Liver (tissue), 9 donors: ENCODE results near the gene CD164L2. TPM values are rescaled to one million over a fixed set of nuclear protein-coding genes. Genes with fewer than 3 reads are reported as not detected.

ENCODE experiments used
- DNase-seq: peaks from one replicate; pipeline ENCODE4 v3.0.0-alpha.2; 2017; ENCODE audit warnings: low spot score
- H3K27ac ChIP-seq, 2 donors: one replicate each; pipeline ENCODE4 v1.7.0; 2013; ENCODE audit warnings: inconsistent platforms in 2 of 2, low read length in 2 of 2, control low read depth in 1 of 2, low read depth in 1 of 2, mild to moderate bottlenecking in 1 of 2
- H3K27me3 ChIP-seq, 4 donors: one replicate each; pipeline versions ENCODE4 v1.6.1 to v1.7.0; 2013; ENCODE audit warnings: low read length in 3 of 4, inconsistent platforms in 1 of 4, mild to moderate bottlenecking in 1 of 4, moderate library complexity in 1 of 4; ENCODE audit not compliant: control insufficient read depth in 4 of 4, insufficient read depth in 4 of 4
- H3K36me3 ChIP-seq, 4 donors: one replicate each; pipeline versions ENCODE4 v1.6.1 to v1.7.0; 2013; ENCODE audit warnings: low read length in 3 of 4, mild to moderate bottlenecking in 3 of 4, low read depth in 1 of 4, moderate library complexity in 1 of 4; ENCODE audit not compliant: control insufficient read depth in 4 of 4, insufficient read depth in 3 of 4
- H3K4me1 ChIP-seq, 4 donors: one replicate each; pipeline versions ENCODE4 v1.6.1 to v1.7.0; 2013; ENCODE audit warnings: low read length in 3 of 4, mild to moderate bottlenecking in 3 of 4, moderate library complexity in 1 of 4; ENCODE audit not compliant: control insufficient read depth in 4 of 4, insufficient read depth in 4 of 4
- H3K4me3 ChIP-seq, 3 donors: one replicate each; pipeline versions ENCODE4 v1.6.1 to v1.7.0; 2013; ENCODE audit warnings: low read length in 3 of 3, control low read depth in 1 of 3, low read depth in 1 of 3, mild to moderate bottlenecking in 1 of 3
- H3K9ac ChIP-seq, 2 donors: one replicate each; pipeline ENCODE4 v1.7.0; 2013; ENCODE audit warnings: low read length in 2 of 2, mild to moderate bottlenecking in 2 of 2, moderate library complexity in 2 of 2, control low read depth in 1 of 2, low read depth in 1 of 2
- H3K9me3 ChIP-seq, 4 donors: one replicate each; pipeline versions ENCODE4 v1.6.1 to v1.7.0; 2013; ENCODE audit warnings: low read length in 3 of 4; ENCODE audit not compliant: control insufficient read depth in 4 of 4
- FOXA1 ChIP-seq: IDR thresholded peaks from 2 replicates; pipeline ENCODE4 v1.6.1; 2016; ENCODE audit warnings: antibody characterized with exemption
- FOXA2 ChIP-seq: IDR thresholded peaks from 2 replicates; pipeline ENCODE4 v1.6.1; 2016; ENCODE audit warnings: antibody characterized with exemption
- GABPA ChIP-seq, 2 donors: IDR thresholded peaks in 1 of 2; conservative IDR thresholded peaks in 1 of 2; 2 replicates each; pipeline ENCODE4 v1.6.1; 2016; ENCODE audit warnings: antibody characterized with exemption in 2 of 2, mild to moderate bottlenecking in 1 of 2, moderate library complexity in 1 of 2
- HNF4A ChIP-seq, 2 donors: conservative IDR thresholded peaks; 2 replicates each; pipeline ENCODE4 v1.6.1; 2016; ENCODE audit warnings: antibody characterized with exemption in 2 of 2, mild to moderate bottlenecking in 2 of 2
- HNF4G ChIP-seq: IDR thresholded peaks from 2 replicates; pipeline ENCODE4 v1.6.1; 2016; ENCODE audit warnings: antibody characterized with exemption
- JUND ChIP-seq, 2 donors: IDR thresholded peaks; 2 replicates each; pipeline ENCODE4 v1.6.1; 2016; ENCODE audit warnings: antibody characterized with exemption in 2 of 2
- RAD21 ChIP-seq, 2 donors: IDR thresholded peaks; 2 replicates each; pipeline ENCODE4 v1.6.1; 2016; ENCODE audit warnings: antibody characterized with exemption in 2 of 2, mild to moderate bottlenecking in 2 of 2
- RXRA ChIP-seq, 2 donors: IDR thresholded peaks; 2 replicates each; pipeline ENCODE4 v1.6.1; 2017 to 2018; ENCODE audit warnings: antibody characterized with exemption in 2 of 2, mild to moderate bottlenecking in 1 of 2
- SP1 ChIP-seq: IDR thresholded peaks from 2 replicates; pipeline ENCODE4 v1.6.1; 2018; ENCODE audit warnings: antibody characterized with exemption, mild to moderate bottlenecking
- TAF1 ChIP-seq: conservative IDR thresholded peaks from 2 replicates; pipeline ENCODE4 v1.6.1; 2016; ENCODE audit warnings: antibody characterized with exemption, mild to moderate bottlenecking
- YY1 ChIP-seq: IDR thresholded peaks from 2 replicates; pipeline ENCODE4 v1.6.1; 2016; ENCODE audit warnings: antibody characterized with exemption, mild to moderate bottlenecking
- ZBTB33 ChIP-seq: IDR thresholded peaks from 2 replicates; pipeline ENCODE4 v1.6.1; 2016; ENCODE audit warnings: antibody characterized with exemption
- WGBS: extraction: QIAGEN DNeasy Blood & Tissue Kit; methylation state at CpG from one replicate; pipeline ENCODE4 v1.1.7; 2013; 5-methylcytosine and 5-hydroxymethylcytosine counted together
- polyA plus RNA-seq, 2 donors: library from polyadenylated mRNA; stranded (reverse) in 1 of 2; unstranded in 1 of 2; fragments of 200-250 nt in 1 of 2; fragments of >200 nt in 1 of 2; fragmentation: Nextera tagmentation in 1 of 2; extraction: Ambion mirVana in 1 of 2; gene quantifications; one replicate each; pipeline versions ENCODE4 v1.2.1 to v1.2.3, GENCODE V29; 2013 to 2015
- total RNA-seq, 2 donors: library from RNA; depleted of rRNA; stranded (reverse); fragments of >200 nt; gene quantifications; one replicate each; pipeline ENCODE4 v1.2.3, GENCODE V29; 2014
- TF ChIP-seq, protein P1 (sequence below): IDR thresholded peaks from 2 replicates; pipeline ENCODE4 v1.6.1; 2016; ENCODE audit warnings: antibody characterized with exemption, mild to moderate bottlenecking
- TF ChIP-seq, protein P2 (sequence below): IDR thresholded peaks from 2 replicates; pipeline ENCODE4 v1.6.1; 2016; ENCODE audit warnings: antibody characterized with exemption
- TF ChIP-seq, protein P3 (sequence below): fragments of 150-350 bp; IDR thresholded peaks from 2 replicates; pipeline ENCODE4 v1.5.1; 2017; ENCODE audit warnings: improper control_type of control experiment, low read depth, low read length; ENCODE audit not compliant: missing input control
- donor health status: healthy.
- donor health status: healthy.
- donor health status: healthy.
- donor health status: healthy.
- donor health status: healthy.

The CD164L2 gene
- total and polyA plus RNA-seq, 4 donors: not detected

GRCh38 chr1:27416387-27417111 is 33.4 kb upstream of the CD164L2 start:
- Histone ChIP-seq H3K36me3 (peaks cover 9 to 58% (median 44%) of the 10 kb centered on the region in 4 donors), H3K9ac (no peak overlapping the region), H3K27me3 (no peaks in the 10 kb centered on the region), H3K27ac (no peak overlapping the region), H3K4me3 (no peak overlapping the region), H3K9me3 (no peaks in the 10 kb centered on the region), H3K4me1 (peaks cover 0 to 8% (median 4%) of the 10 kb centered on the region in 4 donors)
- peak; percentile 53 for DNase-seq
- WGBS: 82% methylated on average over 3 of the region's 3 CpGs
- TF ChIP-seq, protein P1, sequence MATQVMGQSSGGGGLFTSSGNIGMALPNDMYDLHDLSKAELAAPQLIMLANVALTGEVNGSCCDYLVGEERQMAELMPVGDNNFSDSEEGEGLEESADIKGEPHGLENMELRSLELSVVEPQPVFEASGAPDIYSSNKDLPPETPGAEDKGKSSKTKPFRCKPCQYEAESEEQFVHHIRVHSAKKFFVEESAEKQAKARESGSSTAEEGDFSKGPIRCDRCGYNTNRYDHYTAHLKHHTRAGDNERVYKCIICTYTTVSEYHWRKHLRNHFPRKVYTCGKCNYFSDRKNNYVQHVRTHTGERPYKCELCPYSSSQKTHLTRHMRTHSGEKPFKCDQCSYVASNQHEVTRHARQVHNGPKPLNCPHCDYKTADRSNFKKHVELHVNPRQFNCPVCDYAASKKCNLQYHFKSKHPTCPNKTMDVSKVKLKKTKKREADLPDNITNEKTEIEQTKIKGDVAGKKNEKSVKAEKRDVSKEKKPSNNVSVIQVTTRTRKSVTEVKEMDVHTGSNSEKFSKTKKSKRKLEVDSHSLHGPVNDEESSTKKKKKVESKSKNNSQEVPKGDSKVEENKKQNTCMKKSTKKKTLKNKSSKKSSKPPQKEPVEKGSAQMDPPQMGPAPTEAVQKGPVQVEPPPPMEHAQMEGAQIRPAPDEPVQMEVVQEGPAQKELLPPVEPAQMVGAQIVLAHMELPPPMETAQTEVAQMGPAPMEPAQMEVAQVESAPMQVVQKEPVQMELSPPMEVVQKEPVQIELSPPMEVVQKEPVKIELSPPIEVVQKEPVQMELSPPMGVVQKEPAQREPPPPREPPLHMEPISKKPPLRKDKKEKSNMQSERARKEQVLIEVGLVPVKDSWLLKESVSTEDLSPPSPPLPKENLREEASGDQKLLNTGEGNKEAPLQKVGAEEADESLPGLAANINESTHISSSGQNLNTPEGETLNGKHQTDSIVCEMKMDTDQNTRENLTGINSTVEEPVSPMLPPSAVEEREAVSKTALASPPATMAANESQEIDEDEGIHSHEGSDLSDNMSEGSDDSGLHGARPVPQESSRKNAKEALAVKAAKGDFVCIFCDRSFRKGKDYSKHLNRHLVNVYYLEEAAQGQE: no peak
- TF ChIP-seq JUND (IDR thresholded peaks at IDR 0.05) (no peak), FOXA1 (no peak), RAD21 (IDR thresholded peaks at IDR 0.05) (peak; percentile 75 to 88), YY1 (peak; percentile 44), SP1 (no peak), GABPA (IDR thresholded peaks at IDR 0.05 in 1 of 2, conservative IDR thresholded peaks at IDR 0.05 in 1 of 2) (no peak)
- TF ChIP-seq, protein P2, sequence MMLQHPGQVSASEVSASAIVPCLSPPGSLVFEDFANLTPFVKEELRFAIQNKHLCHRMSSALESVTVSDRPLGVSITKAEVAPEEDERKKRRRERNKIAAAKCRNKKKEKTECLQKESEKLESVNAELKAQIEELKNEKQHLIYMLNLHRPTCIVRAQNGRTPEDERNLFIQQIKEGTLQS: no peak
- TF ChIP-seq, protein P3, sequence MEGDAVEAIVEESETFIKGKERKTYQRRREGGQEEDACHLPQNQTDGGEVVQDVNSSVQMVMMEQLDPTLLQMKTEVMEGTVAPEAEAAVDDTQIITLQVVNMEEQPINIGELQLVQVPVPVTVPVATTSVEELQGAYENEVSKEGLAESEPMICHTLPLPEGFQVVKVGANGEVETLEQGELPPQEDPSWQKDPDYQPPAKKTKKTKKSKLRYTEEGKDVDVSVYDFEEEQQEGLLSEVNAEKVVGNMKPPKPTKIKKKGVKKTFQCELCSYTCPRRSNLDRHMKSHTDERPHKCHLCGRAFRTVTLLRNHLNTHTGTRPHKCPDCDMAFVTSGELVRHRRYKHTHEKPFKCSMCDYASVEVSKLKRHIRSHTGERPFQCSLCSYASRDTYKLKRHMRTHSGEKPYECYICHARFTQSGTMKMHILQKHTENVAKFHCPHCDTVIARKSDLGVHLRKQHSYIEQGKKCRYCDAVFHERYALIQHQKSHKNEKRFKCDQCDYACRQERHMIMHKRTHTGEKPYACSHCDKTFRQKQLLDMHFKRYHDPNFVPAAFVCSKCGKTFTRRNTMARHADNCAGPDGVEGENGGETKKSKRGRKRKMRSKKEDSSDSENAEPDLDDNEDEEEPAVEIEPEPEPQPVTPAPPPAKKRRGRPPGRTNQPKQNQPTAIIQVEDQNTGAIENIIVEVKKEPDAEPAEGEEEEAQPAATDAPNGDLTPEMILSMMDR: peak; percentile 57

- 99% methylated on average over 1 of the region's 1 CpG for WGBS
- DNase-seq: no peak
- no peak for TF ChIP-seq JUND (IDR thresholded peaks at IDR 0.05)
- no peak for TF ChIP-seq FOXA1
- TF ChIP-seq RXRA (IDR thresholded peaks at IDR 0.05): no peak
- TF ChIP-seq FOXA2: no peak
- TF ChIP-seq ZBTB33: no peak
- TF ChIP-seq TAF1: no peak
- no peak for TF ChIP-seq HNF4A (conservative IDR thresholded peaks at IDR 0.05)
- no peak for TF ChIP-seq HNF4G
- TF ChIP-seq, protein P2: no peak
- TF ChIP-seq, protein P1: no peak
- Histone ChIP-seq H3K27ac (no peak overlapping the region), H3K4me1 (peaks cover 0 to 8% (median 4%) of the 10 kb centered on the region in 4 donors), H3K36me3 (peaks cover 9 to 74% (median 59%) of the 10 kb centered on the region in 4 donors), H3K9ac (no peak overlapping the region), H3K27me3 (no peaks in the 10 kb centered on the region), H3K9me3 (no peaks in the 10 kb centered on the region), H3K4me3 (no peak overlapping the region)
These were observed 31.0 kb upstream of the CD164L2 start for GRCh38 chr1:27414091-27414490.
